Subcutaneous adipose tissue (tissue), 4 donors: ENCODE measurements around the gene MSANTD2. TPM values are rescaled to one million over a fixed set of nuclear protein-coding genes. Genes with fewer than 3 reads are reported as not detected.

Experiments used
- total RNA-seq, 4 donors: library from RNA; depleted of rRNA; stranded (reverse); fragments of >200 nt; gene quantifications; one replicate each; pipeline ENCODE4 v1.1.0, GENCODE V29; 2016
- TF ChIP-seq, protein P1 (sequence below): fragments of 450-650 bp; IDR thresholded peaks from one replicate; pipeline ENCODE4 v1.5.1; 2016; ENCODE audit warnings: low read depth, mild to moderate bottlenecking, control low read depth, antibody characterized with exemption, moderate library complexity

Gene MSANTD2
- total RNA-seq, 4 donors from 2014 or later: 11.6 to 23.9 (median 15.0) TPM

DNA sequence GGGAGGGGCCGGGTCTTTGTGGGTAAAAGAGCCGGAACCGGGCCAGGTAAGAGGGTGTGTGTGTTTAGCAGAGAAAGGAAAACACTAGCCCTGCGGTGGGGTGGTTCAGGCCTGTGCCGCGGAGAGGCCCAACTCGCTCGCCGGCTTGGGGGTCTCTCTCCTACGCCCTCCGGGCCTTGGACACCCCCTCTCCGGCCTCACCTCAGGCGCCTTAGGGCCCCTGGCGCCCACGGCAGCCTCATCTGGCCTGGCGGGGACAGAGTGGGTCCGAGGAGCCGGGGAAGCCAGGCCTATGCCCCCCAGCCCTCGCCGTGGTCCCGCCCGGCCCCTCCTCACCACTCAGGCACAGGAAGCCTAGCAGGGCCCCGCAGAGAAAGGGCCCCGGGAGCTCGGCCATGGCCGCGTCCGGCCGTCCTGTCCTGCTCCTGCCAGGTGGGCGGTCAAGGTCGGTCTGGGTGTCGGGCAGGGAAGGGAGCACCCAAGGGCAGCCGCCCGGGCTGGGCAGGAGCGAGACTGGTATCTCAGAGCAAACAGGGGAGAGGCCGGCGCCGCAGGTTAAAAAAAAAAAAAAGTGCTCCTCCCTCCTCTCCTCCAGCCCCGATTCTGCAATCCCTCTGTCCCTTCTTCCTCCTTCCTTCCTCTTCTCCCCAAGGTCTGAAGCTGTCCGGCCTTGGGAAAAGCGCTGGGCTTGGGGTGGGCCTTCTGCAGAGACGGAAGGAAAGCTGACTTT lies 48.3 kb downstream of the MSANTD2 start, which contains the start of gene VSIG2:
Gene VSIG2, minus strand, starts transcription at position 515 of the 730 bp plus-strand sequence. Its CDS starts 118 bp downstream, at position 397.
- TF ChIP-seq, protein P1, sequence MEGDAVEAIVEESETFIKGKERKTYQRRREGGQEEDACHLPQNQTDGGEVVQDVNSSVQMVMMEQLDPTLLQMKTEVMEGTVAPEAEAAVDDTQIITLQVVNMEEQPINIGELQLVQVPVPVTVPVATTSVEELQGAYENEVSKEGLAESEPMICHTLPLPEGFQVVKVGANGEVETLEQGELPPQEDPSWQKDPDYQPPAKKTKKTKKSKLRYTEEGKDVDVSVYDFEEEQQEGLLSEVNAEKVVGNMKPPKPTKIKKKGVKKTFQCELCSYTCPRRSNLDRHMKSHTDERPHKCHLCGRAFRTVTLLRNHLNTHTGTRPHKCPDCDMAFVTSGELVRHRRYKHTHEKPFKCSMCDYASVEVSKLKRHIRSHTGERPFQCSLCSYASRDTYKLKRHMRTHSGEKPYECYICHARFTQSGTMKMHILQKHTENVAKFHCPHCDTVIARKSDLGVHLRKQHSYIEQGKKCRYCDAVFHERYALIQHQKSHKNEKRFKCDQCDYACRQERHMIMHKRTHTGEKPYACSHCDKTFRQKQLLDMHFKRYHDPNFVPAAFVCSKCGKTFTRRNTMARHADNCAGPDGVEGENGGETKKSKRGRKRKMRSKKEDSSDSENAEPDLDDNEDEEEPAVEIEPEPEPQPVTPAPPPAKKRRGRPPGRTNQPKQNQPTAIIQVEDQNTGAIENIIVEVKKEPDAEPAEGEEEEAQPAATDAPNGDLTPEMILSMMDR: no peak

DNA sequence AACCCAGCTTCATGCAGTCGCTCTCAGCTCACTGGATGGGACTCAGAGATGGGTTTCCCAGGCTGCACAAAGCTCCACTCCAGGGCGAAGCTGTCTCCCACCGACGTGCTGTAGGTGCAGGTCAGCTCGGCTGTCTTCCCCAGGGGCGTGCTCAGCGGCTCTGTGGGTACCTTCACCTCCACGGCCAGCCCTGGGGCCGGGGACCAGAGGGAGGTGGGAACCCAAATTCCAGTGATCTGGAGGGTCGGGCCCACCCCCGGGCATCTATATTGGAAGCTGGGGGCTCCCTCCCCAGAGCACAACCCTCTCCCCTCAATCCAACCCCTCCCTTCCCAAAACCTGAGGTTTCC lies 48.8 kb downstream of the MSANTD2 start:
- TF ChIP-seq, protein P1: no peak

DNA sequence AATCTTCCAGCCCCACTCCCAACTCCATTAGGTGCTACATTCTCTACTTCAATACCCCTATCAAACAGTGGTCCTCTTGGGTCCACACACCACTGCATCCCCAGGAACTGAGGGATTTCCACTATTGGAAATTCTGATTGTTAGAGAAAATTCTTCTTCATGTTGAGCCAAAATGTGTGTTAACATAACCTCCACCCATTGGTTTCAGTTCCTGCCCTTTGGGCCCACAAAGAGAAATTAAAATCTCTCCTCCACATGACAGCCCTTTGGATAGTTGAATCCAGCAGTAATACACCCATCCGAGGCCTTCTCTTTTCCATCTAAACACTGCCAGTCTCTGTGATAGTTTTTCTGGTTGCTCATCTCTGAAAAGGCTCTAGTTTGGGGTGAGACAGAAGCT lies 50.3 kb downstream of the MSANTD2 start:
- TF ChIP-seq, protein P1: no peak

DNA sequence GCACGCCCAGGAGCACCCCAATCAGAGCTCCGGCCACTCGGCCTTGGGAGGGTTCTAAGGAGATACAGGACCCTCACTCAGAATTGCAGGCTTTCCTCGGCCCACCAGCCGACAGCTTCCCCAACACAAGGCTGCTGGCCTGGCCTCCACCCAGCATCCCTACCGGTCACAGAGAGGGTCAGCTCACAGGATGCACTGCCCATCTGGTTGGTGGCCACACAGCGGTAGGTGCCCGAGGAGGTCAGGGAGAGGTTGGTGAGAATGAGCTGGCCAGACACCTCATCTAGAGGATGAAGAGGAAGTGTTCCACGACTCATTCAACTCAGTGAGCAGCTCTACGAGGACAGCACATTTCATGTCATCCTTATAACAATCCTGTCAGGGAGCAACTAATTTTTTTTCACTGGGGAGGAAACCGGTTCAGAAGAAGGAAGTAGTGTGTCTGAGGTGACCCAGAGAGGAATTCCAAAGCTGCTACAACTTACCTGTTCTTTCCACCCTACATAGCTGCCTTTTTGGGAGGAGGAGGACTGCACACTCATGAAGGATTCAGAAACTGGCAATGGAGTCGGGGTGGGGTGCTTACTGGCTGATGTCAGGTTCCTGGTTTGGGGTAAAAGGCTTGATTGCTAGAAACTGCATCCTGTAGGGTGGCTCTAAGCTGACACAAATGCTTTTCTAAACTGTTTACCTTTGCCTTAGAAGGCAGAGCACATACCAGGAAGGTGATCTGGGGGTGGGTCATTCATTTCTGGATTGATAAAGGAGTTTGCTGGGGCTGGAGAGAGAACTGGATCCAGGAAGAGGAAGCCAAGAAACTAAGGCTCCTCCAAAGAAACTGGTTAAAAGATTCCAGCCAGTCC lies 51.5 kb downstream of the MSANTD2 start:
- TF ChIP-seq, protein P1: no peak

DNA sequence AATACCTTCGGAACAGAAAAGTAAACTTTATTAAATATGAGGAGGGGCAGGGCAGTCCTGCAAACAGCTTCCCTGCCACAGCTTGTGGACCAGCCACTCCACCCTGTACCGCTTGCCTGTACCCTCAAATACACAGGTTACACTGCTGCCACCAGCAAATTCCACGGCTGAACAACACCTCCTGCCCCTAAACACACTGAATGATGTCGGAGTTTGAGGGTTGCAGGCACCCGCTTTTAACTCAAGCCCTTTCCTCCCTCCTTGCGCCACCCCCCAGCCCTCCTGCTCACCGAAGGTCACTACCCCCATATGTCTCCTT lies 52.1 kb downstream of the MSANTD2 start:
- TF ChIP-seq, protein P1: no peak

DNA sequence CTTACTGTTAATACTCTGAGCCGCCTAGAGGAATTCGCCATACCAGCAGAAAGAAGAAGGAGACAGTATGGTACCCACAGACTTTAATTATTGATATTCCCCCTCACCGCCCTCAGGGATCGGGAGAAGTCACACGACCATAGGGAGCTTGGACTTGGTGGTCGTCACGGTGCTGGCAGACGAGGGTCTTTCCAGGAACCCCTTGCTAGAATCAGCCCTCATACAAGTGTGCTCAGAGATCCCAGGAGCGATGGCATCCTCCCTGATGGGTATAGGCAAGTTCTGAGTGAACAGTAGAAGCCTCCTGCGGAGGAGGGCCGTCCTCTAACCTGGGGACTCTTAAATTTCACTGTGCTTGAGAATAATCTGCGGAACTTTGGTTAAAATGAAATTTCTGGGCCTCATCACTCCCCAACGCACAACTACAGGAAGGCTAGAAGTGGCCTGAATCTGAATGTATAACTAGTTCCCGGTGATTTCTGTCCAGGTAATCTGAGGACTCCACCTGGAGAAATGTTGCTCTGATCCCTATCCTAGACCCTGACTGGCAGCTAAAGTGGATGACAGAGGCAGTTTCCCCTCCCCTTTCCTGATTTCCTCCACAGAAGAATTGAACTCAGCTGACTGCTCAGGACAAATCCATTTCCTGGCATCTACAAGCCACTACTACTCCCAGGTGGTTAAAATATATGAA lies 52.7 kb downstream of the MSANTD2 start:
- TF ChIP-seq, protein P1: no peak

DNA sequence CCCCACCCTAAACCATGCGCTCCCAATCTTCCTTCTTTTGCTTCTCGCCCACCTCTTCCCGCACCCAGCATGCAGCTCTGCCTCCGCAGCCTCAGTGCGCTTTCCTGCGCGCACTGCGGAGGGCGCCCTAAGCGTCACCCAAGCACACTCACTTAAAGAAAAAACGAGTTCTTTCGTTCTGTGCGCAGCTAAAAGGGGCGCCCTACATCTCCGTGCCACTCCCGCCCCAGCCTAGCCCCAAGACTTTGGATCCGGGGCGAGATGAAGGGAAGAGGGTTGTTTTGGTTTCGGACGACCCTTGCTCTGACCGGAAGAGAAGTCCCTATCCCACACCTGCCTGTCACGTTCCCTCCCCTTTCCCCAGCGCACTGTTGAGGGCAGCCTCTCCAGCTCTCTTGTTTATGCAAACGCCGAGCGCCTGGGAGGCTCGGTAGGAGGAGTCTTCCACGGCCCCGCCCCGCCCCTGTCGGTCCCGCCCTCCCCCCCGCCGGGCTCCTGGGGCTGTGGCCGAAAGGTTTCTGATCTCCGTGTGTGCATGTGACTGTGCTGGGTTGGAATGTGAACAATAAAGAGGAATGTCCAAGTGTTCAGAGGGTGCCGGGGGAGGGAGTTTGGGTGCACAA lies 53.5 kb downstream of the MSANTD2 start:
- TF ChIP-seq, protein P1: no peak
